Parathyroid adenoma (tissue), 2 donors: ENCODE results near the gene NEK9.

Source experiments
- H2AFZ ChIP-seq: fragments of 300-600 bp; sonication (generic); one replicate; pipeline ENCODE4 v1.7.0; 2017; ENCODE audit warnings: antibody characterized with exemption, mild to moderate bottlenecking
- H3K27ac ChIP-seq: fragments of 300-600 bp; sonication (generic); one replicate; pipeline ENCODE4 v1.7.0; 2017
- H3K27me3 ChIP-seq: fragments of 300-600 bp; sonication (generic); one replicate; pipeline ENCODE4 v1.7.0; 2017; ENCODE audit warnings: low read length; ENCODE audit not compliant: control insufficient read depth, insufficient read depth
- H3K36me3 ChIP-seq: fragments of 300-600 bp; sonication (generic); one replicate; pipeline ENCODE4 v1.7.0; 2017; ENCODE audit warnings: low read length; ENCODE audit not compliant: control insufficient read depth, insufficient read depth
- H3K4me1 ChIP-seq: fragments of 300-600 bp; sonication (generic); one replicate; pipeline ENCODE4 v1.7.0; 2017; ENCODE audit warnings: control low read depth
- H3K4me2 ChIP-seq: fragments of 300-600 bp; sonication (generic); one replicate; pipeline ENCODE4 v1.7.0; 2017; ENCODE audit warnings: low read length
- H3K4me3 ChIP-seq: fragments of 300-600 bp; sonication (generic); one replicate; pipeline ENCODE4 v1.7.0; 2017; ENCODE audit warnings: low read depth, low read length
- H3K79me2 ChIP-seq: fragments of 300-600 bp; sonication (generic); one replicate; pipeline ENCODE4 v1.7.0; 2017; ENCODE audit warnings: control low read depth
- H3K9ac ChIP-seq: fragments of 300-600 bp; sonication (generic); one replicate; pipeline ENCODE4 v1.7.0; 2017; ENCODE audit warnings: mild to moderate bottlenecking
- H3K9me3 ChIP-seq: fragments of 300-600 bp; sonication (generic); one replicate; pipeline ENCODE4 v1.7.0; 2017; ENCODE audit warnings: low read length; ENCODE audit not compliant: control insufficient read depth
- CTCF ChIP-seq: fragments of 300-600 bp; sonication (generic); IDR thresholded peaks from one replicate; pipeline ENCODE4 v1.7.0; 2017; ENCODE audit warnings: antibody characterized with exemption, mild to moderate bottlenecking
- donor health status: primary hyperparathyroidism.

NEK9 gene

GRCh38 chr14:75040959-75041358, 85.9 kb downstream of the NEK9 start:
- Histone ChIP-seq H3K27ac (no peak overlapping the region), H3K9me3 (no peaks in the 10 kb centered on the region), H3K27me3 (no peaks in the 10 kb centered on the region), H3K79me2 (no peaks in the 10 kb centered on the region), H3K4me3 (no peak overlapping the region), H2AFZ (no peak overlapping the region), H3K4me1 (no peaks in the 10 kb centered on the region), H3K36me3 (no peaks in the 10 kb centered on the region), H3K4me2 (no peak overlapping the region), H3K9ac (no peak overlapping the region)
- TF ChIP-seq CTCF: no peak

- H2AFZ ChIP-seq: no peak overlapping the region
- H3K4me1 ChIP-seq: no peaks in the 10 kb centered on the region
- H3K27me3 ChIP-seq: no peaks in the 10 kb centered on the region
- no peak overlapping the region for H3K4me2 ChIP-seq
- H3K27ac ChIP-seq: no peak overlapping the region
- H3K79me2 ChIP-seq: no peaks in the 10 kb centered on the region
- no peak overlapping the region for H3K9ac ChIP-seq
- no peaks in the 10 kb centered on the region for H3K9me3 ChIP-seq
- H3K4me3 ChIP-seq: no peak overlapping the region
- no peaks in the 10 kb centered on the region for H3K36me3 ChIP-seq
- TF ChIP-seq CTCF: no peak
Measured at GRCh38 chr14:75040507-75040906, 86.3 kb downstream of the NEK9 start.

GRCh38 chr14:75032939-75033338, 93.9 kb downstream of the NEK9 start:
- H3K4me2 ChIP-seq: no peak overlapping the region
- no peaks in the 10 kb centered on the region for H3K9me3 ChIP-seq
- no peaks in the 10 kb centered on the region for H3K36me3 ChIP-seq
- H3K79me2 ChIP-seq: no peaks in the 10 kb centered on the region
- H2AFZ ChIP-seq: no peak overlapping the region
- no peak overlapping the region for H3K4me3 ChIP-seq
- H3K9ac ChIP-seq: no peak overlapping the region
- H3K4me1 ChIP-seq: peaks cover 3% of the 10 kb centered on the region
- no peak overlapping the region for H3K27ac ChIP-seq
- H3K27me3 ChIP-seq: no peaks in the 10 kb centered on the region
- no peak for TF ChIP-seq CTCF

- no peaks in the 10 kb centered on the region for H3K27me3 ChIP-seq
- H3K36me3 ChIP-seq: no peaks in the 10 kb centered on the region
- H3K9me3 ChIP-seq: no peaks in the 10 kb centered on the region
- peaks cover 2% of the 10 kb centered on the region for H3K79me2 ChIP-seq
- H3K4me2 ChIP-seq: no peak overlapping the region
- no peak for TF ChIP-seq CTCF
- H3K4me1 ChIP-seq: peaks cover 3% of the 10 kb centered on the region
- no peak overlapping the region for H3K27ac ChIP-seq
- no peak overlapping the region for H2AFZ ChIP-seq
- H3K9ac ChIP-seq: no peak overlapping the region
- no peak overlapping the region for H3K4me3 ChIP-seq
Measured at GRCh38 chr14:75030147-75030546, 96.7 kb downstream of the NEK9 start.
